Endothelial cell of umbilical vein (primary cell): Measurements from ENCODE around the gene AP4S1. TPM values are rescaled to one million over a fixed set of nuclear protein-coding genes. Genes with fewer than 3 reads are reported as not detected.
A peak's percentile ranks its signal among the peaks of the same experiment; 100 is the strongest.

Experiments used
- BruUV-seq: library from RNA; stranded (reverse); fragments of 400-500 nt; replicated peaks from 2 replicates; lab custom pipeline; 2021; lab: Mats Ljungman, UMichigan
- CTCF ChIA-PET: fragments of 300-600, 350-600 bp; sonication (Branson Sonifier 250); formaldehyde crosslinking; loops from one replicate; lab custom pipeline; 2021; ENCODE audit warnings: antibody characterized with exemption, inconsistent platforms; lab: Charles Lee
- POLR2A ChIA-PET: fragments of 300-600, 350-600 bp; sonication (Branson Sonifier 250); formaldehyde crosslinking; loops from one replicate; lab custom pipeline; 2021; ENCODE audit warnings: antibody characterized with exemption, inconsistent platforms; lab: Charles Lee
- DNase-seq: peaks from one replicate; pipeline ENCODE4 v3.0.0-alpha.2; 2011; ENCODE audit warnings: low read depth, low spot score
- FAIRE-seq: peaks from 2 replicates; lab custom pipeline; 2011; peaks lifted over from hg19 to GRCh38; lab: Jason Lieb, UNC
- H2AFZ ChIP-seq: 2 replicates; pipeline ENCODE4 v1.6.0; 2012; ENCODE audit warnings: low read depth, low read length, control low read depth, inconsistent platforms
- H3K27ac ChIP-seq: 2 replicates; pipeline ENCODE4 v1.5.1; 2011; ENCODE audit warnings: low read depth, mild to moderate bottlenecking, control low read depth, low read length, moderate library complexity; ENCODE audit not compliant: insufficient read depth
- H3K27me3 ChIP-seq, 2 experiments: 2 replicates each; pipeline versions ENCODE4 v1.6.0 to v1.6.1; 2011; ENCODE audit warnings: low read length in 2 of 2, mixed read lengths in 1 of 2; ENCODE audit not compliant: control insufficient read depth in 2 of 2, insufficient read depth in 2 of 2
- H3K36me3 ChIP-seq, 2 experiments: 2 replicates in 1 of 2; 3 replicates in 1 of 2; pipeline ENCODE4 v1.5.1; 2011; ENCODE audit warnings: low read length in 2 of 2, mild to moderate bottlenecking in 1 of 2, moderate library complexity in 1 of 2; ENCODE audit not compliant: control insufficient read depth in 2 of 2, insufficient read depth in 2 of 2; ENCODE audit errors: extremely low read depth in 1 of 2
- H3K4me1 ChIP-seq: 3 replicates; pipeline ENCODE4 v1.5.1; 2011; ENCODE audit warnings: mild to moderate bottlenecking, low read length; ENCODE audit not compliant: control insufficient read depth, insufficient read depth; ENCODE audit errors: extremely low read depth
- H3K4me2 ChIP-seq: 2 replicates; pipeline ENCODE4 v1.6.1; 2011; ENCODE audit warnings: low read length, control low read depth, mixed read lengths; ENCODE audit not compliant: insufficient read depth
- H3K4me3 ChIP-seq, 3 experiments: fragments of 200-600 bp in 1 of 3; sonication (generic), shearing (Covaris generic) in 1 of 3; replicated peaks in 1 of 3; 2 replicates each; pipeline ENCODE4 v1.5.1; 2011 to 2016; ENCODE audit warnings: control low read depth in 3 of 3, low read length in 3 of 3, mild to moderate bottlenecking in 2 of 3, inconsistent platforms in 1 of 3, low read depth in 1 of 3, moderate library complexity in 1 of 3; ENCODE audit not compliant: insufficient read depth in 1 of 3
- H3K79me2 ChIP-seq: 2 replicates; pipeline ENCODE4 v1.6.0; 2012; ENCODE audit warnings: low read length, inconsistent platforms; ENCODE audit not compliant: control insufficient read depth, insufficient read depth
- H3K9ac ChIP-seq: replicated peaks from 2 replicates; pipeline ENCODE3; 2011; ENCODE audit warnings: low read length, control low read depth; ENCODE audit not compliant: insufficient read depth; ENCODE audit errors: extremely low read depth
- H3K9me1 ChIP-seq: replicated peaks from 3 replicates; pipeline ENCODE4 v1.6.0; 2011; ENCODE audit warnings: mild to moderate bottlenecking, low read length; ENCODE audit not compliant: control insufficient read depth, insufficient read depth; ENCODE audit errors: extremely low read depth
- H3K9me3 ChIP-seq: replicated peaks from 2 replicates; pipeline ENCODE4 v1.5.1; 2012; ENCODE audit warnings: low read length, inconsistent platforms; ENCODE audit not compliant: control insufficient read depth, insufficient read depth
- H4K20me1 ChIP-seq: replicated peaks from 2 replicates; pipeline ENCODE3; 2011; ENCODE audit warnings: mild to moderate bottlenecking, low read length; ENCODE audit not compliant: control insufficient read depth, insufficient read depth; ENCODE audit errors: extremely low read depth
- CTCF ChIP-seq, 2 donors: IDR thresholded peaks; 1 replicate in 1 of 2; 2 replicates in 1 of 2; pipeline ENCODE4 v1.5.1; 2011; ENCODE audit warnings: low read length in 2 of 2, mild to moderate bottlenecking in 2 of 2, moderate library complexity in 2 of 2, control low read depth in 1 of 2, inconsistent platforms in 1 of 2, low read depth in 1 of 2; ENCODE audit not compliant: insufficient read depth in 1 of 2; ENCODE audit errors: extremely low read depth in 1 of 2
- EZH2 ChIP-seq: IDR thresholded peaks from 2 replicates; pipeline ENCODE4 v1.6.1; 2012; ENCODE audit warnings: borderline replicate concordance, low read depth, mild to moderate bottlenecking, moderate library complexity, low read length, inconsistent platforms; ENCODE audit not compliant: severe bottlenecking
- FOS ChIP-seq: IDR thresholded peaks from 2 replicates; pipeline ENCODE4 v1.6.1; 2011; ENCODE audit warnings: mild to moderate bottlenecking, low read length, moderate library complexity, borderline replicate concordance; ENCODE audit not compliant: insufficient read depth
- GATA2 ChIP-seq: IDR thresholded peaks from 2 replicates; pipeline ENCODE4 v1.7.0; 2011; ENCODE audit warnings: low read depth, mild to moderate bottlenecking, moderate library complexity, mixed read lengths, low read length; ENCODE audit not compliant: insufficient read length, insufficient read depth
- JUN ChIP-seq: IDR thresholded peaks from 2 replicates; pipeline ENCODE4 v1.6.1; 2011; ENCODE audit warnings: borderline replicate concordance, low read depth; ENCODE audit not compliant: insufficient read length, insufficient read depth
- MAX ChIP-seq: IDR thresholded peaks from 2 replicates; pipeline ENCODE4 v1.6.1; 2011; ENCODE audit not compliant: insufficient read depth, insufficient read length
- MYC ChIP-seq: IDR thresholded peaks from one replicate; pipeline ENCODE4 v1.6.1; 2011; ENCODE audit warnings: mild to moderate bottlenecking, low read depth, low read length
- POLR2A ChIP-seq: IDR thresholded peaks from 2 replicates; pipeline ENCODE4 v1.6.1; 2012; ENCODE audit warnings: low read depth, mild to moderate bottlenecking, control low read depth, low read length
- POLR2AphosphoS5 ChIP-seq: IDR thresholded peaks from 2 replicates; pipeline ENCODE4 v1.6.1; 2012; ENCODE audit warnings: low read depth, mild to moderate bottlenecking, control low read depth, low read length, moderate library complexity; ENCODE audit not compliant: insufficient read depth
- dilution Hi-C: fragments of 300-500 bp; cut with MboI; formaldehyde crosslinking; loops from one replicate; pipeline ENCODE4 v1.15.0; 2019; ENCODE audit warnings: low sequenced_read_pairs; ENCODE audit not compliant: extremely low pct_ligation_motif_present
- intact Hi-C: fragments of 100-400 bp; cut with micrococcal nuclease; formaldehyde crosslinking; loops from one replicate; pipeline ENCODE4 v1.10.0; 2022
- polyA plus RNA-seq, 4 experiments: library from polyadenylated mRNA; depleted of rRNA in 3 of 4; stranded (reverse) in 3 of 4; unstranded in 1 of 4; fragments of >200 nt; gene quantifications; 2 replicates each; pipeline versions ENCODE4 v1.2.1 to v1.2.3, GENCODE V29; 2011 to 2012; ENCODE audit warnings: missing spikeins in 1 of 4
- total RNA-seq: library from RNA; stranded (reverse); gene quantifications from 2 replicates; pipeline ENCODE4 v1.2.3, GENCODE V29; 2021

AP4S1 gene
- total and polyA plus RNA-seq, 2 donors (not counting 3 experiments of a cell fraction or from before 2014, with no cell fraction given), result 2.8 to 7.2 TPM

- peak; percentile 18 for FAIRE-seq
- POLR2A ChIA-PET, result no interaction called here
- no peaks in the 10 kb centered on the region for H3K9me3 ChIP-seq
- peaks cover 0 to 2% of the 10 kb centered on the region in 2 experiments for H3K36me3 ChIP-seq
- H3K27me3 ChIP-seq, result no peaks in the 10 kb centered on the region
- H3K79me2 ChIP-seq, result peaks cover 80% of the 10 kb centered on the region
- no peak overlapping the region for H3K9ac ChIP-seq
- no TSS peak for BruUV-seq
- dilution Hi-C loops, result no loop called here
- peak; percentile 39 for DNase-seq
- peaks cover 3% of the 10 kb centered on the region for H4K20me1 ChIP-seq
- CTCF ChIA-PET, result interaction anchor here (0.7 to 1.3 kb wide), 2 partner anchors 13 to 20 kb away, joined by 3 read pairs; no protein-coding TSS in a partner anchor
- intact Hi-C loops, result no loop called here
- H3K9me1 ChIP-seq, result peaks cover 6% of the 10 kb centered on the region
- H3K27ac ChIP-seq, result no peak overlapping the region
- H2AFZ ChIP-seq, result no peak overlapping the region
- no peak overlapping the region for H3K4me2 ChIP-seq
- TF ChIP-seq EZH2 (no peak), FOS (no peak), CTCF (IDR thresholded peaks at IDR 0.05; ENCODE audit: extremely low read depth in 1 of 2, insufficient read depth in 1 of 2, low read depth in 1 of 2, low read length in 2 of 2) (no peak), POLR2A (no peak), MYC (no peak), JUN (no peak), MAX (no peak), GATA2 (no peak), POLR2AphosphoS5 (no peak)
- H3K4me1 ChIP-seq, result peaks cover 11% of the 10 kb centered on the region
- no peak overlapping the region for H3K4me3 ChIP-seq
Observed at GRCh38 chr14:31000629-31001338, 24.7 kb upstream of the AP4S1 start.
